HCT116 (cell line): ENCODE results near the gene OTOP2. TPM values are rescaled to one million over a fixed set of nuclear protein-coding genes. Genes with fewer than 3 reads are reported as not detected.

Experiments
- ATAC-seq: fragments of 200-7000 bp; cut with Tn5 transposase; 2 replicates; pipeline ENCODE4 v1.9.1; 2020; ENCODE audit warnings: mild to moderate bottlenecking, moderate library complexity
- BruUV-seq: library from RNA; stranded (reverse); fragments of 400-500 nt; replicated peaks from 2 replicates; lab custom pipeline; 2021; lab: Mats Ljungman, UMichigan
- CTCF ChIA-PET: fragments of 300-600 bp; sonication (Branson Sonifier 250); formaldehyde crosslinking; loops from one replicate; lab custom pipeline; 2021; ENCODE audit warnings: antibody characterized with exemption; lab: Charles Lee
- POLR2A ChIA-PET: fragments of 300-600, 350-600 bp; sonication (Branson Sonifier 250); formaldehyde crosslinking; loops from one replicate; lab custom pipeline; 2021; ENCODE audit warnings: antibody characterized with exemption; lab: Charles Lee
- RAD21 ChIA-PET, 2 experiments: fragments of 300-600 bp; sonication (Branson Sonifier 250); formaldehyde crosslinking; loops; one replicate each; lab custom pipeline; 2023; ENCODE audit warnings: low total read pairs in 2 of 2; ENCODE audit not compliant: uncharacterized antibody in 2 of 2, unreplicated experiment in 2 of 2, low non-redundant PET in 1 of 2; lab: Charles Lee
- DNase-seq: peaks from one replicate; pipeline ENCODE4 v3.0.0-alpha.2; 2010; ENCODE audit warnings: low read depth, low spot score
- H2AFZ ChIP-seq: fragments of 200-600 bp; shearing (Covaris generic), sonication (generic); 2 replicates; pipeline ENCODE4 v1.6.1; 2017; ENCODE audit warnings: low read depth, mixed run types, mixed read lengths, antibody characterized with exemption, low read length; ENCODE audit not compliant: poor library complexity, severe bottlenecking
- H3K27ac ChIP-seq: 2 replicates; pipeline ENCODE4 v1.5.1; 2012; ENCODE audit warnings: low read depth, low read length
- H3K27me3 ChIP-seq: fragments of 200-600 bp; sonication (generic); 2 replicates; pipeline ENCODE4 v1.6.1; 2016; ENCODE audit warnings: mixed run types, low read length, mixed read lengths; ENCODE audit not compliant: insufficient read depth
- H3K36me3 ChIP-seq, 2 experiments: fragments of 200-500 bp in 1 of 2; fragments of 200-600 bp in 1 of 2; sonication (Bioruptor generic) in 1 of 2; sonication (generic) in 1 of 2; 2 replicates each; pipeline versions ENCODE4 v1.5.1 to v1.6.1; 2014 to 2016; ENCODE audit warnings: low read length in 2 of 2, inconsistent platforms in 1 of 2, mixed read lengths in 1 of 2, mixed run types in 1 of 2; ENCODE audit not compliant: insufficient read depth in 2 of 2, control insufficient read depth in 1 of 2
- H3K4me1 ChIP-seq, 2 experiments: fragments of 200-600 bp in 1 of 2; sonication (generic) in 1 of 2; 2 replicates each; pipeline versions ENCODE4 v1.5.1 to v1.6.1; 2012 to 2017; ENCODE audit warnings: low read length in 2 of 2, inconsistent platforms in 1 of 2, mild to moderate bottlenecking in 1 of 2, mixed read lengths in 1 of 2, mixed run types in 1 of 2, moderate library complexity in 1 of 2; ENCODE audit not compliant: insufficient read depth in 2 of 2, control insufficient read depth in 1 of 2
- H3K4me2 ChIP-seq: fragments of 200-600 bp; sonication (generic); 2 replicates; pipeline ENCODE4 v1.6.1; 2017; ENCODE audit warnings: mixed run types, low read length, mixed read lengths
- H3K4me3 ChIP-seq, 2 experiments: fragments of 200-600 bp in 1 of 2; sonication (generic) in 1 of 2; replicated peaks in 1 of 2; 2 replicates each; pipeline ENCODE4 v1.5.1; 2011 to 2016; ENCODE audit warnings: low read length in 2 of 2, control low read depth in 1 of 2, low read depth in 1 of 2, mild to moderate bottlenecking in 1 of 2, mixed read lengths in 1 of 2, mixed run types in 1 of 2
- H3K79me2 ChIP-seq: fragments of 200-600 bp; sonication (generic); 2 replicates; pipeline ENCODE4 v1.6.1; 2017; ENCODE audit warnings: mild to moderate bottlenecking, mixed run types, low read length, moderate library complexity, mixed read lengths; ENCODE audit not compliant: insufficient read depth
- H3K9ac ChIP-seq: fragments of 200-600 bp; sonication (generic); 2 replicates; pipeline ENCODE4 v1.6.1; 2016; ENCODE audit warnings: low read length, mixed read lengths
- H3K9me2 ChIP-seq: fragments of 200-600 bp; sonication (generic), shearing (Covaris generic); 2 replicates; pipeline ENCODE4 v1.6.1; 2017; ENCODE audit warnings: mixed run types, mild to moderate bottlenecking, moderate library complexity; ENCODE audit not compliant: insufficient read depth
- H3K9me3 ChIP-seq, 2 experiments: fragments of 200-500 bp in 1 of 2; fragments of 200-600 bp in 1 of 2; sonication (Bioruptor generic) in 1 of 2; sonication (generic) in 1 of 2; 2 replicates each; pipeline ENCODE4 v1.6.1; 2014 to 2017; ENCODE audit warnings: low read length in 2 of 2, mixed read lengths in 2 of 2, inconsistent platforms in 1 of 2, low read depth in 1 of 2, mild to moderate bottlenecking in 1 of 2, mixed run types in 1 of 2, moderate library complexity in 1 of 2; ENCODE audit not compliant: control insufficient read depth in 1 of 2, insufficient read depth in 1 of 2
- H4K20me1 ChIP-seq: fragments of 200-600 bp; sonication (generic), shearing (Covaris generic); 2 replicates; pipeline ENCODE4 v1.6.1; 2017; ENCODE audit warnings: mixed run types, mild to moderate bottlenecking, moderate library complexity; ENCODE audit not compliant: insufficient read depth
- CEBPB ChIP-seq: IDR thresholded peaks from 2 replicates; pipeline ENCODE4 v1.6.1; 2012; ENCODE audit warnings: low read depth
- MAX ChIP-seq: IDR thresholded peaks from 2 replicates; pipeline ENCODE4 v1.6.1; 2012
- REST ChIP-seq: IDR thresholded peaks from 2 replicates; pipeline ENCODE4 v1.6.1; 2012; ENCODE audit warnings: low read depth
- intact Hi-C: fragments of 100-400 bp; cut with micrococcal nuclease; formaldehyde crosslinking; loops from 2 replicates; pipeline ENCODE4 v1.10.0; 2022
- total RNA-seq: library from RNA; stranded (reverse); gene quantifications from one replicate; pipeline ENCODE4 v1.2.1, GENCODE V29; 2021; ENCODE audit not compliant: unreplicated experiment

OTOP2 gene
- total RNA-seq, 1 experiment from 2014 or later, result not detected

DNA sequence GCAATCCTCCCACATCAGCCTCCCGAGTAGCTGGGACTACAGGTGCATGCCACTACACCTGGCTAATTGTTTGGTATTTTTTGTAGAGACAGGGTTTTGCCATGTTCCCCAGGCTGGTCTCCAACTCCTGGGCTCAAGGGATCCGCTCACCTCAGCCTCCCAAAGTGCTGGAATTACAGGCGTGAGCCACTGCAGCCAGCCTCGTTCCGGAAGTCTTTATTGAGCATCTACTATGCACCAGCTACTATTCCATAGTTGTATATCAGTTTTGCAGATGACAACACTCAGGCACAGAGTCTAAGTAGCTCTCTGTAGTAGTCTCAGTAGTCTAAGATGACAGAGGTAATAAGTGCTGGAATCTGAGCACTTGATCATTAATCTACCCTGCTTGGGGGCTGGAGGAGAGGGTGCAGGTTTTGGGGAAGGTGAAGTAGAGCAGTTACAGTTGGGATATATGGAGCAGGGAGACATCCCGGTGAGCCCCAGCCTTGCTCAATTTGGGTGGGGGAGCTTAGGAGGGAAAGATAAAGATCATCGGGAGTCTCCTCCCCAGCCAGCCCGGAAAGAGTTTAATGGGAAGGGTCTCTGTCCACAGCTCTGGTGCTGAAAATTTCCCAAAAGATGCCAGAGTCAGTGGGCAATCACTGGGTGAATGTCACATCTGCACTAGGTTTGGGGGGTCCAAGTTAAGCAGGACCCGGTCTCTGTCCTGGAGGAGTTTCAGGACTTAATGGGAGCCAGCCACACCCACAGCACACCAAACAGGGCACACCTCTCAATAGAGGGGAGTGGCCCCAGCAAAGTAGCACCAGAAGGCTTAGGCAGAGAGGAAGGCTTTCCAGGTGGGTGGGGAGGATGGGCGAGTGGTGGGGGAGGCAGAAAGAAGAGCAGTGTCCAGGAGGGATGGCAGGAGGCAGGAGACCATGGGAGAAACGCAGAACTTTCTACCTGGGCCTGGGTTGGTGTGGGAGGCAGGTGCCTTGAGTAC lies 13.3 kb downstream of the OTOP2 start:
- DNase-seq (no peak), ATAC-seq (peak; percentile 62; the same call in 1 of the 2 replicates)
- Histone ChIP-seq H3K27ac (no peak overlapping the region), H3K9ac (no peak overlapping the region), H3K79me2 (no peaks in the 10 kb centered on the region), H3K4me1 (no peaks in the 10 kb centered on the region; a peak in 1 of 4 replicates), H3K9me3 (no peaks in the 10 kb centered on the region), H2AFZ (no peak overlapping the region), H3K4me3 (no peak overlapping the region), H3K36me3 (no peaks in the 10 kb centered on the region), H3K9me2 (no peaks in the 10 kb centered on the region), H3K4me2 (no peak overlapping the region), H3K27me3 (peaks cover 4% of the 10 kb centered on the region; the same call in 1 of the 2 replicates), H4K20me1 (no peaks in the 10 kb centered on the region)
- ChIA-PET RAD21 (no interaction called here), POLR2A (no interaction called here), CTCF (no interaction called here)
- intact Hi-C loops, result no loop called here
- BruUV-seq, result no TSS peak
- TF ChIP-seq CEBPB (no peak), MAX (no peak), REST (peak; percentile 64)
